NCI-H2171 treated with DMSO at 0.1 percent for 48 hours (cell line): ENCODE results near the gene TRIM66.

Source experiments
- DNase-seq: peaks from one replicate; lab custom pipeline; 2025; lab: John Stamatoyannopoulos, UW

The TRIM66 gene

GRCh38 chr11:8605971-8606563 is 76.4 kb downstream of the TRIM66 start:
- DNase-seq: no peak

- peak; percentile 19 for DNase-seq
Measured at GRCh38 chr11:8604078-8604723, 78.3 kb downstream of the TRIM66 start.

DNA sequence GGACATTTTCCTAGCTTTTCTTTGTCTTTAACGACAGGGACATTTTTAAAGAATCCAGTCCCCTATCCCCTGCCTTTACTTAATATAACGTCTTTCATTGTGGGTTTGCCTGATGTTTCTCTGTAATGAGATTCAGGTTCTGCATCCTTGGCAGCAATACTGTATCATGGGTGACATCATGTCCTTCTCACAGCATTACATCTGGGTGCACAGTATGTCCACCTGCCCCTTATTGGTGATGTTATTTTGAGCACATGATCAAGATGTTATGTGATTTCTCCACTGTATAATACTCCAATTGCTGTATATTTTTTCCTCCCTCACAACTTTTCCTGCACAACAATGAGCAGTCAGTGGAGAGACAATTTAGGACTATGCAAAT is 78.8 kb downstream of the TRIM66 start:
- DNase-seq: no peak

- no peak for DNase-seq
Measured at GRCh38 chr11:8601376-8602133, 80.9 kb downstream of the TRIM66 start.

- DNase-seq: no peak
Measured at GRCh38 chr11:8598506-8598905, 84.0 kb downstream of the TRIM66 start.

- DNase-seq: peak; percentile 12
Measured at GRCh38 chr11:8597182-8597581, 85.3 kb downstream of the TRIM66 start.

GRCh38 chr11:8596504-8597046 is 85.9 kb downstream of the TRIM66 start:
- DNase-seq: no peak

DNA sequence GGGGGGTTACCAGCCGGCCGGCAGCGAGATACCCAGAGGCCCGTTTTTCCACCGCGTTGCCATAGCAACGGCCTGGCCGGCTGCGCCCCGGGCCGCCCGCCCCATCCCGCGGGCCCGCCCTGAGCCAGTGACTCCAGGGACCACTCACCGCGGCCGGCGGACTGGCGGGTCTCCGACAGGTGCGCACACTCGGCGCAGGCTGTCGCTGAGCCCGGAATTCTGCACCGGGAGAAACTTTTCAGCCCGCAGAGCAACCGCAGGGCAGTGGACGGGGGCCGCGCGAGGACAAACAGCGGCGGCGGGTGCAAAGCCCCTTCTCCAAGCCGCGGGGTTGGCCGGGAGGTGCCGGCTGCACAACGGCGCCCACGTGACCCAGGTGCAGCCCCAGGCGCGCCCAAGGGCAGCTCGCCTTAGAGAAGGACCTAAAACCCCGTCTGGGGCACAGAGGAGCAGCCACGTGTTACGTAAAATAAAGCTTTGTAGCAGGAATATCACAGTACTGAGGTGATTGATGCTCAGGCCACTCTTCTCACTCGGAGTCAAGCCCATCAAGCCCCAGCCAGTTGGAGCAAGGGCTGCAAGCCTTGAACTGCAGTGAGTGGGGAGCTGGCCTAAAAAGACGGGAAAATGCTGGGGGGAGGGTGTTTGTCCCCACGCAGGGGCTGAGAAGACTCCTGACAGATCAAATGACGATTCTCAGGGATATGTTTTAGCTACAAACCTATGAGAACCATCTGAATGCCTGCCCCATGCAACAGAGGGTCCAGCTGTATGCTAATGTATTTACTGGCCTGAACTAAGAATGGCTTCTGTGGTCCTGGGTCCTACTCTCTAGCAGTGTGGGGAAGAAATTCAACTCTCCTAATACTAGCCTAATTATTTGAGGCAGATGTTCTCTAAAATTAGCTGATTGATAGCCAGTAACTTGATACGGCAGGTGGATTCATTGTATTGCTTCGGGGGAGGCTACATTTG is 88.2 kb downstream of the TRIM66 start, which contains the start of gene STK33:
Gene STK33 (minus strand): TSS at position 294 of the 975 bp plus-strand sequence. CDS start 119,323 bp downstream, outside the sequence.
- DNase-seq: peak; percentile 86

GRCh38 chr11:8593455-8593854 is 89.0 kb downstream of the TRIM66 start:
- no peak for DNase-seq

DNA sequence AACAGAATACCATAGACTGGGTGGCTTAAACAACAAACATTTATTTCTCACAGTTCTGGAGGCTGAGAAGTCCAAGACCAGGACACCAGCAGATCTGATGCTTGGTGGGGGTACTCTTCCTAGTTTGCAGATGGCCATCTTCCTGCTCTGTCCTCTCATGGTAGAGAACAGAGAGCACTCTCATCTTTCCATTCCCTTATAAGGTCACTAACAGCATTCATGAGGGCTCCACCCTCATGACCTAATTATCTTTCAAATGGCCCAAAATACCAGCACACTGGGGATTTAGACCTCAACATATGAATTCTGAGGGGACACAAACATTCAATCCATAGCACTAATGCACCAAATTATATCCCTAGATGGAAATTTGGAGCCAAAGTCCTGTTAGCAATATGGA is 94.5 kb downstream of the TRIM66 start:
- no peak for DNase-seq

DNA sequence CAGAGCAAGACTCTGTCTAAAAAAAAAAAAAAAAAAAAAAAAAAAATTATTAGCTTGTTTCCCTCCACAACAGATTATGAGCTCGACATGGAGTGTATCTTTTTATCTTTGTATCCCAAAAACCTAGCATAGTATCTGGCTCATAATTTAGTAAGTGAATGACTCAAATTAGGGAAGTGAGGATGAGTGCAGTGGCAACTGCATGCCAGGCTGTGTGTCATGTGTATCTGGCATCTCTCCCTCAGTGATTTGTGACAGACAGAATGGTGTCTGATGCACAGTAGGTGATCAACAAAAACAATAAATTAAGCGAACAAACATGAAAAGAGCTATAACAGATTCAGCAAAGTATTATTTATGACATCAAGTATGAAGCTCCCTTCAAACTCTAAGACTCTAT is 95.7 kb downstream of the TRIM66 start:
- DNase-seq: no peak

DNA sequence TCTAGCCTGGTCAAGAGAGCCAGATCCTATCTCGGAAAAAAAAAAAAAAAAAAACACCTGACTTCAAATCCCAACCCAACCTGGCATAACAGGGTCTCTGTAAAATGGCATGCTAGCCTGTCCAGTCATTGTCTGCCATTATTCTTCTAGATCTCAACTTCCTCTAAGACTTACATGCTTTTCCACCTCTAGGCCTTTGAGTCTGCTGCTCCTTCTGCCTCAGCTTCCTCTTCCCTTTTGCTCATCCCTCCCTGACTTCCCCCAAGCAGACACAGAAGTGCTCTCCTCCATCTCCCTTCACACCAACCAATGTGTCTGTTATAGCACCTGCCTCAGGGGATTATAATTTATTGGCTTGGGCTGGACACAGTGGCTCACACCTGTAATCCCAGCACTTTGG is 96.3 kb downstream of the TRIM66 start:
- DNase-seq: no peak

- no peak for DNase-seq
Measured at GRCh38 chr11:8584511-8584910, 98.0 kb downstream of the TRIM66 start.

DNA sequence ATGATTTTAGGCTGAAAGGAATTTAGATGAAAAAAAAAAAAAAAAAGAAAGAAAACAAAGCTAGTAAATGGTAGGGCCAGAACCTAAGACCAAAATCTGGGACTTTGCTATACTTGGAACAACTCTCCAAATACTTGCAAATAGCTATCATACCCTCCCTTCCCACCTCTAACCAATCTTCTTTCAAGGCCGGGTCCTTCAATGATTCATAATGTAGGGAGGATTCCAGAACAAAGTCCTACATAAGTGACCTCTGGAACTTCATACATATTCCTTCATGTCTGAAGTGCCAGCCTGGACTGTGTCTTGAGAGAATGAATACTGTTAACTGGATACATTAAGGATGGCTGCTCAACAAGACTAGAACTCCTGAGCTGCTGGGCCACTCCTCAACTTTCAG is 98.4 kb downstream of the TRIM66 start:
- DNase-seq: no peak

DNA sequence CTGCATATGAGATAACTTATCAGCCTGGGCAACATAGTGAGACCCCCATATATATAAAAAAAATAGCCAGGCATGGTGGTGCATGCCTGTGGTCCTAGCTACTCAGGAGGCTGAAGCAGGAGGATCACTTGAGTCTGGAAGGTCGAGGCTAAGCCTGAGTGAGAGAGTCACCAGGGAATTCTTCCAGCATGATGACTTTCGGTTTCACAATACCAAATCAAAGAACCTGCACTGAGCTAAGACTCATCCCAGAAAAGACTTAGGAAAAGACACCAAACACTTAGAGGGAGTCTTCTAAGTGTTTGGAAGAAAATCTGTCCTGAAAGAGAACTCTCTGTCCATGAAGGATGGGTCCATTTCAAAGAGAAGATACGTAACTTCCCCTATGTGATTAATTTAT is 101.2 kb downstream of the TRIM66 start:
- no peak for DNase-seq

DNA sequence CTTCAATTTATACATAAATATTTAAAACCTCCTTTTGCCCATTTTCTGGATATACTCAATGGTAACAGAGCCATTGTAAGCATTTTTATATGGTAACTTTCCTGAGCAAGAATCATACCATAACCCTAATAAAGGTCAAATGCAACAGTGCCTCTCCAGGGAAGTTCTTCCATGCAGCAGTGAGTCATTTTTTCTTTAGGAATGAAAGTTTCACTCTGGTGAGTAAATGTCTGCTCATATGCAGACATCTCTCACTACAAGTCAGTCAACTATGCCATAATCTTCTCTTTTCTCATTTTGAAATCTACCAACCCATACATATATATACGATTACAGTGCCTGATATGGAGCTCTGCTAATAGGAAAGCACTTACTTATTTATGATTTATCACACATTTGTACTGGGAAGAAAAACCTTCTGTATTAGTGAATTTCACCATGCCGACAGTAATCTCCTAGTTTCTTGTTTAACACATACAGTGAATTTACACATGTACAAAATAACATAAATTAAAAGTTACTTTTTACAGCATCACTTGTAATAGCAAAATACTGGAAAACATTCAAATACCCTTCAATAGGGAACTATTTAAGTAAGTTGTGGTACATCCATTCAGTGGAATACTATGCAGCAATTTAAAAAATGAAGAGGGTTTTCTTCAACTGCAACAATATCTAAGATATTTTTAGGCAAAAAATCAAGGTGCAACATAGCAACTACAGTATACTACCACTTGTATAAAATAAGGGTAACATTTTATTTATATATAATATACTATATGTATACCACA is 104.5 kb downstream of the TRIM66 start:
- DNase-seq: no peak

DNA sequence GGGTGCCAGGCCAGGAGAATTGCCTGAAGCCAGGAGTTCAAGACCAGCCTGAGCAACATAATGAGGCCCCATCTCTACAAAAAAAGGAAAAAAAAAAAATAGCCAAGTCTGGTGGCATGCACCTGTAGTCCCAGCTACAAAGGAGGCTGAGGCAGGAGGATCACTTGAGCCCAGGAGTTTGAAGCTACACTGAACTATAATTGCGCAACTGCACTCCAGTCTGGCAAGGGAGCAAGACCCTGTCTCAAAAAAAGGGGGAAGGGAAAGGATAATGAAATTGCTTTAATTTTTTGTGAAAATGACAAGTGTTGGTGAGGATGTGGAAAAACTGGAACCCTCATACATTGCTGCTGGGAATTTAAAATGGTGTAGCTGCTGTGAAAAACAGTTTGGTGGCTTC is 107.7 kb downstream of the TRIM66 start:
- no peak for DNase-seq

- no peak for DNase-seq
Measured at GRCh38 chr11:8573777-8574176, 108.7 kb downstream of the TRIM66 start.

DNA sequence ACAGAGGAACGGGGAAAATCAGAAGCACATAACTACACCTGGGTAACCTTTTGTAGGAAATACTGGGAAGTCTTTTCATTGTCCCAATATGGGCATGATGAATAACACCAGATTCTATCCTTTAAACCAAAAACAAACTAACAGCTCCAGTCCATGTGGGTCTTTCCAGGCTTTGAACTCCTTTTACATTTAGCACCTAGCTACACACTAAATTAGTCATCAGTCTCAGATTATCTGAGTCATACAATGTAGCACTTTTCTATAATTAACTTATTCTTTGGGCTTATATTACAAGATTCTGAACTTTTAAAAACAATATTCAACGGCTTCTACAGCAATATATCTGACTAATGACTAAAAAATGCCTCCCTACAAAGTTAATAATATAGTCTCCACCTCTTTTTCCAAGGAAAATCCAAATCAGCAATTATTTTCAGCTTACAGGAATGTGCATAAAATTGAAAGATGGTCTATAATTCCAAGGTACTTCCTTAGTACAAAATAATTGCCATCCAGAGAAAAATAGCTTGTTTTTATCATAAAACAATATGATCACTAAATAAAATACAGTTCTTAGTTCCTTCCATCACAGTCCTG is 114.8 kb downstream of the TRIM66 start:
- DNase-seq: no peak

- peak; percentile 73 for DNase-seq
Measured at GRCh38 chr11:8566613-8567210, 115.8 kb downstream of the TRIM66 start.
